ENCODE data around the gene ZNF582. TPM values are rescaled to one million over a fixed set of nuclear protein-coding genes. Genes with fewer than 3 reads are reported as not detected.

Gene ZNF582
- total RNA-seq, 1 experiment from 2014 or later: not detected

GRCh38 chr19:56377105-56377924 lies 16.0 kb downstream of the ZNF582 start:
- intact Hi-C loops (cut with micrococcal nuclease): no loop called here
- Histone ChIP-seq H3K79me2 (ENCODE audit: low read length) (no peaks in the 10 kb centered on the region), H3K9ac (ENCODE audit: low read length) (no peak overlapping the region), H4K20me1 (ENCODE audit: low read length) (no peaks in the 10 kb centered on the region), H3F3A (ENCODE audit: low read length, unreplicated experiment) (no peaks in the 10 kb centered on the region), H3K4me1 (ENCODE audit: insufficient read depth, low read length) (no peaks in the 10 kb centered on the region), H3K36me3 (ENCODE audit: low read depth, low read length) (peaks cover 4% of the 10 kb centered on the region; the same call in 1 of the 2 replicates), H3K4me2 (ENCODE audit: low read length) (no peak overlapping the region), H3K9me2 (replicated peaks; ENCODE audit: low read length) (no peaks in the 10 kb centered on the region), H2AFZ (ENCODE audit: low read length) (no peak overlapping the region), H3K27me3 (ENCODE audit: low read length) (no peaks in the 10 kb centered on the region), H3K4me3 (ENCODE audit: low read length) (no peak overlapping the region), H3K27ac (ENCODE audit: low read length) (no peak overlapping the region), H3K9me3 (ENCODE audit: low read length) (peaks cover 85% of the 10 kb centered on the region)
- peak; percentile 27 for DNase-seq
- BruUV-seq (replicated peaks): no TSS peak
- CTCF ChIA-PET: no interaction called here
- no peak for ATAC-seq
- no peak for TF ChIP-seq CTCF (conservative IDR thresholded peaks at IDR 0.05; ENCODE audit: low read depth, low read length)
- POLR2A ChIA-PET (ENCODE audit: unreplicated experiment): no interaction called here

GRCh38 chr19:56372281-56372680 lies 21.1 kb downstream of the ZNF582 start:
- Histone ChIP-seq H3K9me2 (replicated peaks; ENCODE audit: low read length) (no peaks in the 10 kb centered on the region), H2AFZ (ENCODE audit: low read length) (no peak overlapping the region), H3K9ac (ENCODE audit: low read length) (no peak overlapping the region), H3K4me3 (ENCODE audit: low read length) (no peak overlapping the region), H3K4me1 (ENCODE audit: insufficient read depth, low read length) (no peaks in the 10 kb centered on the region), H3K9me3 (ENCODE audit: low read length) (peaks cover 83% of the 10 kb centered on the region), H3F3A (ENCODE audit: low read length, unreplicated experiment) (no peaks in the 10 kb centered on the region), H4K20me1 (ENCODE audit: low read length) (no peaks in the 10 kb centered on the region), H3K36me3 (ENCODE audit: low read depth, low read length) (peaks cover 2% of the 10 kb centered on the region; the same call in 1 of the 2 replicates), H3K27me3 (ENCODE audit: low read length) (no peaks in the 10 kb centered on the region), H3K79me2 (ENCODE audit: low read length) (no peaks in the 10 kb centered on the region), H3K4me2 (ENCODE audit: low read length) (no peak overlapping the region), H3K27ac (ENCODE audit: low read length) (no peak overlapping the region)
- no peak for ATAC-seq
- no peak for DNase-seq
- ChIA-PET POLR2A (ENCODE audit: unreplicated experiment) (no interaction called here), CTCF (no interaction called here)
- no TSS peak for BruUV-seq (replicated peaks)
- no peak for TF ChIP-seq EZH2 (IDR thresholded peaks at IDR 0.05; ENCODE audit: low read length, unreplicated experiment)
- TF ChIP-seq CTCF (conservative IDR thresholded peaks at IDR 0.05; ENCODE audit: low read depth, low read length): no peak
- TF ChIP-seq EZH2phosphoT487 (IDR thresholded peaks at IDR 0.05; ENCODE audit: borderline replicate concordance, low read length): no peak
- intact Hi-C loops (cut with micrococcal nuclease): no loop called here

GRCh38 chr19:56369886-56370676 lies 23.3 kb downstream of the ZNF582 start:
- H3K27ac ChIP-seq (ENCODE audit: low read length): no peak overlapping the region
- H3K36me3 ChIP-seq (ENCODE audit: low read depth, low read length): no peaks in the 10 kb centered on the region
- intact Hi-C loops (cut with micrococcal nuclease): no loop called here

More at GRCh38 chr19:56369886-56370676, 23.3 kb downstream of the ZNF582 start:
- ATAC-seq (no peak), DNase-seq (no peak)
- Histone ChIP-seq H3K4me1 (ENCODE audit: insufficient read depth, low read length) (no peaks in the 10 kb centered on the region), H3K9me2 (replicated peaks; ENCODE audit: low read length) (no peaks in the 10 kb centered on the region), H3F3A (ENCODE audit: low read length, unreplicated experiment) (no peaks in the 10 kb centered on the region), H3K4me3 (ENCODE audit: low read length) (no peak overlapping the region), H3K27me3 (ENCODE audit: low read length) (no peaks in the 10 kb centered on the region), H3K9me3 (ENCODE audit: low read length) (peaks cover 75% of the 10 kb centered on the region), H2AFZ (ENCODE audit: low read length) (no peak overlapping the region), H4K20me1 (ENCODE audit: low read length) (no peaks in the 10 kb centered on the region), H3K4me2 (ENCODE audit: low read length) (no peak overlapping the region), H3K79me2 (ENCODE audit: low read length) (no peaks in the 10 kb centered on the region), H3K9ac (ENCODE audit: low read length) (no peak overlapping the region)
- TF ChIP-seq CTCF (conservative IDR thresholded peaks at IDR 0.05; ENCODE audit: low read depth, low read length) (no peak), EZH2 (IDR thresholded peaks at IDR 0.05; ENCODE audit: low read length, unreplicated experiment) (no peak), EZH2phosphoT487 (IDR thresholded peaks at IDR 0.05; ENCODE audit: borderline replicate concordance, low read length) (no peak)
- CTCF ChIA-PET: no interaction called here
- BruUV-seq (replicated peaks): no TSS peak
- POLR2A ChIA-PET (ENCODE audit: unreplicated experiment): no interaction called here
